ENCODE results near the gene XRN2. TPM values are rescaled to one million over a fixed set of nuclear protein-coding genes. Genes with fewer than 3 reads are reported as not detected.

XRN2 gene
- total RNA-seq, 3 donors from 2014 or later, result 35.3 to 47.7 (median 43.2) TPM

DNA sequence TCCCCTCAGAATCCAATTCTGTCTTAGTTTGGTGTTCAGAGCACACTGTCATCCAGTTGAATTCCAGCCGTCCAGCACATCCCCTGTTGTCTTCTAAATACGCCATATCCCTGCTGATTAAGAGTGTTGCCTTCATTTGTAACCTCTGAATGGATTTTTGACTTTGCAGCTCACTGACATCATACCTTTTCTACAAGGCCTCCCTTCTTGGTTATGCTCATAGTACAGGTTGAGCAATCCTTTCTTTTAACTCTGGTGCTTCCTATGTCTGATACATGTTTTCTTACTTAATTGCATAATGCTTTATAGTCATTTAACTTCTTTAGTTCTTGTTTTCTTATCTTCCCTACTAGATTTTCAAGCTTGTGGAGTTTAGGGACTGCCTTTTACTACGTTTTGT lies 36.4 kb downstream of the XRN2 start:
- TF ChIP-seq, protein P1, sequence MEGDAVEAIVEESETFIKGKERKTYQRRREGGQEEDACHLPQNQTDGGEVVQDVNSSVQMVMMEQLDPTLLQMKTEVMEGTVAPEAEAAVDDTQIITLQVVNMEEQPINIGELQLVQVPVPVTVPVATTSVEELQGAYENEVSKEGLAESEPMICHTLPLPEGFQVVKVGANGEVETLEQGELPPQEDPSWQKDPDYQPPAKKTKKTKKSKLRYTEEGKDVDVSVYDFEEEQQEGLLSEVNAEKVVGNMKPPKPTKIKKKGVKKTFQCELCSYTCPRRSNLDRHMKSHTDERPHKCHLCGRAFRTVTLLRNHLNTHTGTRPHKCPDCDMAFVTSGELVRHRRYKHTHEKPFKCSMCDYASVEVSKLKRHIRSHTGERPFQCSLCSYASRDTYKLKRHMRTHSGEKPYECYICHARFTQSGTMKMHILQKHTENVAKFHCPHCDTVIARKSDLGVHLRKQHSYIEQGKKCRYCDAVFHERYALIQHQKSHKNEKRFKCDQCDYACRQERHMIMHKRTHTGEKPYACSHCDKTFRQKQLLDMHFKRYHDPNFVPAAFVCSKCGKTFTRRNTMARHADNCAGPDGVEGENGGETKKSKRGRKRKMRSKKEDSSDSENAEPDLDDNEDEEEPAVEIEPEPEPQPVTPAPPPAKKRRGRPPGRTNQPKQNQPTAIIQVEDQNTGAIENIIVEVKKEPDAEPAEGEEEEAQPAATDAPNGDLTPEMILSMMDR (IDR thresholded peaks at IDR 0.05), result no peak
- no peaks in the 10 kb centered on the region for H3K36me3 ChIP-seq (ENCODE audit: low read depth)
- ATAC-seq, result no peak
- no peak for DNase-seq
- no peaks in the 10 kb centered on the region for H3K4me1 ChIP-seq (ENCODE audit: low read depth)
- no peaks in the 10 kb centered on the region for H3K9me3 ChIP-seq
- intact Hi-C loops (cut with DNase I, micrococcal nuclease), result no loop called here
- no peak overlapping the region for H3K4me3 ChIP-seq

DNA sequence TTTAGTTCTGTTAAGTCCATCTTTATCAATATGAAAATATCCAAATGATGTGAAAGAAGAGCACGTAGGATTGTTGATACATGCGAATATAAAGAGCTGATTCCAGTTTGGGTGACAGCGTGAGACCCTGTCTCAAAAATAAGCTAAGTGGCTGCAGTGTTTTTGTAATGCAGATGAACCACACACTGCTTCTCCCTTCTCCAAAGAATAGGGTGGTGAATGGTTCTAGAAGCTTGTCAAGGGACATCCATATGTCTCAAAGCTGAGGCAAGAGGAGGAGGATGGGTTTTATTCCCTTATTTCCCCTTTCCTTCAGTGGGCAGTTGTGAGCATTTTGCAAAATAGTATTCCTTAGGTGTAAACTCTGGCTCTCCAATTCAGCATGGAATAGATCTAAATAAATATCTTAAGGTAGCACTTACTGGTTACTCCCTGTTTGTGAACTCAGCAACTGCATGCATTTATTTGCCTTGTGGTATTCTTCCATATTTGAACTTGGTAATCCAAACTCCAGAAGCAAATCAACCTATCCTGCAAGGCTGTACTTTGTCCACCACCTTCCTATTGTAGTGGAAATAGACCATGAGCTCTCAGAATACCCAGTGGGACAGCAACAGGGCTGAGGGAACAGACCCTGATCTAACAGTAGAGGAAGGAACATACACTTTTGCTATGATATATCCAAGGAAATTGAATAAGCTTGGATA lies 38.0 kb downstream of the XRN2 start:
- H3K36me3 ChIP-seq (ENCODE audit: low read depth), result no peaks in the 10 kb centered on the region
- no peak for ATAC-seq
- TF ChIP-seq, protein P1 (IDR thresholded peaks at IDR 0.05), result no peak

DNA sequence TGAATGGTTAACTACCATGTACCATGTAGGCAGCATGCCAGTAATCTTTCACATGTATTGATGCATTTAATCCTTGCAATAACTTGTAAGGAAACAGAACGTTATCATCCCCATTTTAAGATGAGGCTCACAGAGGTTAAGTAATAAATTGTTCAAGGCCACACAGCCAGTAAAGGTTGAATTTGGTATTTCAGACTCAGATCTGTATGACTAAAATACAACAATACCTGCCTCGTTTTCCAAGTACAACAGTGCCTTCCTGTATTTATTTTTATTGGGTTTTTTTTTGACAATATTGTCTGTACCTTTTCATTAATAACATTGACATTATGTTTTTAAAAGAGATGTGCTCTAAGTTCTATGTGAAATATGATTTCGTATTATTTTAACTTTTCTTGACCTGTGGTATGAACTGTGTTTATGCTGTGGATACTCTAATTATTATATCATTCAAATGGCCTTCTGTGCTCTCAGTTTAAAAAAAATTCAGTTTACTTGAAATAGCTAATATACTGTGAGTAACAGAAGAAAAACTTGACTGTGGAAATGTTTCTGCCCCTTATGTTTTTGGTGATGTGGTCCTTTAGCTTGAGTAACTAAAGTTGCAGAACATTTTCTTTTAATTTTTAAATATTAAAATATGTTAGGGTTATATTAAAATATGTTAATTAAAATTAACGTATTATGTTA lies 39.7 kb downstream of the XRN2 start:
- no peaks in the 10 kb centered on the region for H3K36me3 ChIP-seq (ENCODE audit: low read depth)
- no peak for ATAC-seq

More for the DNA sequence above, 38.0 kb downstream of the XRN2 start:
- no peaks in the 10 kb centered on the region for H3K9me3 ChIP-seq
- no peak overlapping the region for H3K4me3 ChIP-seq
- DNase-seq, result no peak
- intact Hi-C loops (cut with DNase I, micrococcal nuclease), result no loop called here
- no peaks in the 10 kb centered on the region for H3K4me1 ChIP-seq (ENCODE audit: low read depth)

DNA sequence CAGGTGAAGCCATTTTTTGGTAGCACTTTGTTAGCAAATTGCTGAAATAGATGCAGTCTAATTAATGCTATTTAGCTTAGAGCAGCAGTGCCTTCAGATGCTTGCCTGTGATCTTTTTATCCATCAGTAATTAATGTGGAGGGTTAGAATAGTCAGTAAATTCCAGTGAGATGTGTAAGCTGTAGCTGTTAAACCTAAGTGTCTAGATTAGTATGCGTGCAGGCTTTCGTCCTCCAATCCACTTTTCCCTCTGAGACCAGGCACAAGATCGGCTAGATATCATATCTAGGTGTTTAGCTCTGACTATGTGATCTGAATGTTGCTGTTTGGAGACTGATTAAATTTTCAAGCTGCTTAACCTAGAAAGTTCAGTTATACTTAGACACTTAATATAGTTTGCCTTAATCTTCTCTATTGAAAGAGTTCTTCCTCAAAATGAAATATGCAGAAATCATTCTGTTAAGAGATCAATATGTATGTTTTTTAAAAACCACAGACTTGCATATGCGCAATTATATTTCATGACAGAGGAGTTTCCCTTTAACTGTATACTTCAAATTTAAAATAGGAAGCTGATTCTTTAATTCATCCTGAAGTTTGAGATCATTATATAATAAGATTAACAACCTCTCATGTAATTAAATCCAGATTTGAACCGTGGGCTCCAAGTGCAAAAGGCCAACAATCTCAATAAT lies 41.2 kb downstream of the XRN2 start:
- no peaks in the 10 kb centered on the region for H3K9me3 ChIP-seq
- H3K4me1 ChIP-seq (ENCODE audit: low read depth), result no peaks in the 10 kb centered on the region
- TF ChIP-seq, protein P1 (IDR thresholded peaks at IDR 0.05), result no peak
- intact Hi-C loops (cut with DNase I, micrococcal nuclease), result no loop called here
- H3K36me3 ChIP-seq (ENCODE audit: low read depth), result no peaks in the 10 kb centered on the region
- no peak for ATAC-seq
- H3K4me3 ChIP-seq, result no peak overlapping the region
- no peak for DNase-seq

More for the DNA sequence above, 39.7 kb downstream of the XRN2 start:
- DNase-seq, result no peak
- no peak overlapping the region for H3K4me3 ChIP-seq
- H3K4me1 ChIP-seq (ENCODE audit: low read depth), result no peaks in the 10 kb centered on the region
- TF ChIP-seq, protein P1 (IDR thresholded peaks at IDR 0.05), result no peak
- intact Hi-C loops (cut with DNase I, micrococcal nuclease), result no loop called here
- H3K9me3 ChIP-seq, result no peaks in the 10 kb centered on the region

DNA sequence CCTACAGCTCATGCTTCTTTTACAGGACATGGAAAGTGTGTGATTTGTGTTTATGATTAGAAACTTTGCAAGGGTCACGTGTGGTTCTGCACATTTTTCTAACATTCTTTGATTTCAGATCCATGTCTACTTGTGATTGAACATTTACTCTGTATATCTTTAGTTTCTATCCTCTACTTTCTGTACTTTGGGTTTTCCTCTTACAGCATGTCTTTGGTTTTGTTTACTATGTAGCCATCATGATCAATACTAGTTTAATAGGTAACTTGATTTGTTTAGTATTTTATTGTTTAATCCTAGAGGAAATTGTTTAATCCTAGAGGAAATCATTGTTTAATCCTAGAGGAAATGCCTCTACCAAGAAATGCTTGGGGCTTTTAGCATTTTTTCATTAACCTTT lies 41.8 kb downstream of the XRN2 start:
- Histone ChIP-seq H3K4me1 (ENCODE audit: low read depth) (no peaks in the 10 kb centered on the region), H3K36me3 (ENCODE audit: low read depth) (no peaks in the 10 kb centered on the region), H3K9me3 (no peaks in the 10 kb centered on the region), H3K4me3 (no peak overlapping the region)
- ATAC-seq (no peak), DNase-seq (no peak)
- intact Hi-C loops (cut with DNase I, micrococcal nuclease), result no loop called here
- TF ChIP-seq, protein P1 (IDR thresholded peaks at IDR 0.05), result no peak

Measured in mucosa of descending colon (tissue), 3 donors.